ENCODE results near the gene ZNF609.
"Not testable (repeated sequence)": the region's sequence is repeated elsewhere in the genome, so short reads cannot be mapped to it uniquely, and the experiment has no call there.

ZNF609 gene

GRCh38 chr15:64634576-64635498 lies 174.5 kb downstream of the ZNF609 start:
- H3K4me3 ChIP-seq (replicated peaks in 1 of 2; ENCODE audit: low read depth in 2 of 2, low read length in 2 of 2) = no peak overlapping the region
- no peak for TF ChIP-seq CTCF (IDR thresholded peaks at IDR 0.05; ENCODE audit: low read depth, low read length)
- DNase-seq (ENCODE audit: low read depth in 2 of 2) = peak; percentile 42 to 51

DNA sequence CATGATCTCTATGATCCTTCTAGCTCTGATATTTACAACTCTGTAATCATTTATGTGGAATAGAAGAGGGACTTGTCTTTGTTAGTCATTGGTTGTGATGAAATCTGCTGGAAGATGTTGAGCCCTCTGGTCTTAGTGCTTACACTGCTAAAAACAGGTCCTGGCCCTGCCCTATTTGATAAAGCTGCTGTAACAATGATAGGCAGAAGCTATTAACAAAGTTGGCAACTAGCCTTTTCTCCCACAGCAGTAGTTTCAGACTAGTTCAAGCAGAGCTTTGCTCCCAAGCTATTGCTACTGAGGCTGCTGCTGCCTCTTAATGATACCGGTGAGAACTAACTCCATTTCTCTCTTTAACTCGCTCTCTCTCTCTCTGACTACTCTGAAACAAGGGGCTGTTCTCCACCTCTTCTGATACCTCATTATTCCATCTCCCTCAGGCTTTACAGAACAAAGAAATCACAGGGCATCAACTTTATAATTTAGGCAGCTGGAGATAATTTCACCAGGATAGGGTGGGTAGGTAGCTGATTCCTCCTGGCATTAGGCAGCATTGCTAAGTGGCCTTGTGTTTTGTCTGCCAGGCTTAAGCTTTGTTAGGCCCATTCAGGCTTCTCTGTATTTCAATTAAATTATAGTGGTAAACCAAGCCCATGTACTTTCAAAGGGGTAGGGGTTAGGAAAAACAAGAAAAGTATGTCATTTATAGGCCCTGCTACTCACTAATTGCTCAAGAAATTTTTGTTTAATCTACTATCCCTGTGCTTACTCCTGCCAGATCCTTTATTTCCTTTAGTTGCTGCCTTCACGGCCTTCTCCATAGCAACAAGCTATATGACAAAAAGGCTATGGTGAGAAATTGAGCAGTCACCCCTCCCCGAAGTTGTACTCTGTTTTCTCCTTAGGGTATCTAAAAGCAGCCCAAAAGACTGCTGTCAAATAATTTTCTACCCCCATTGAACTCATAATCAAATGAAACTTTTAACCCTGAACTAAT lies 175.4 kb downstream of the ZNF609 start:
- no peak overlapping the region for H3K4me3 ChIP-seq (replicated peaks in 1 of 2; ENCODE audit: low read depth in 2 of 2, low read length in 2 of 2)
- peak; percentile 72 to 92 for DNase-seq (ENCODE audit: low read depth in 2 of 2)
- TF ChIP-seq CTCF (IDR thresholded peaks at IDR 0.05; ENCODE audit: low read depth, low read length) = no peak

DNA sequence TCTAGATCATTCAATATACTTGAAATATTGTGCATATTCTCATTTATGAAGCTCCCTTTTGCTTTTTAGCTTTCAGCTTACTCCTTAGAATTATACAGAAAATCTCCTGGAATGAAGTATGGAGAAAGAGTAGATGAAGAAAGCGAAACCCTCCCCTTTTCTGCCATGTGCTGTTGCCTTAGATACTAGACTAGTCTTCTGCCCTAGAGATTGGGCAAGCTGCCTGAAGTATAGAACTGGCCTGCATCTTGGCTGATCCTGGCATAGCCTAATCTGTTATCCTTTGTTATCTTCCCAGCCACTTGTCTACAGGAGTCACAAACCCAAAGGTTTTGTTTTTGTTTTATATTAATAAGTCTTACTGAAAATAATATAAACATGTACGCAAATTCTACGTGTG lies 176.2 kb downstream of the ZNF609 start:
- no peak for TF ChIP-seq CTCF (IDR thresholded peaks at IDR 0.05; ENCODE audit: low read depth, low read length)
- H3K4me3 ChIP-seq (replicated peaks in 1 of 2; ENCODE audit: low read depth in 2 of 2, low read length in 2 of 2) = no peak overlapping the region
- peak in 1 of 2 donors; percentile 62 for DNase-seq (ENCODE audit: low read depth in 2 of 2)

DNA sequence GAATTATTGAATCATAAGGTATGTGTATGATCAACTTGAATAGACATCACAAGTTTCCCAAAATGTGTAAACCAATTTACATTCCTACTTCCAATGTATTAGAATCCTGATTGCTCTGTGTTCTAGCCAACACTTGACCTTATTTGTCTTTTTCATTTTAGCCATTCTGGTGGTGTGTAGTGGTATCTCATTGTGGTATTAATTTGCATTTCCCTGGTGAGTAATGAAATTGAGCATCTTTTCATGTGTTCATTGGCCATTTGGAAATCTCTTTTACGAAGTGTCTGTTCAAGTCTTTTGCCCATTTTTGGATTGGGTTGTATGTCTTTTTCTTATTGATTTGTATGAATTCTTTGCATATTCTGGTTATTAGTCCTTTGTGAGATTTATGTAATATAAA lies 177.0 kb downstream of the ZNF609 start:
- no peak overlapping the region for H3K4me3 ChIP-seq (replicated peaks in 1 of 2; ENCODE audit: low read depth in 2 of 2, low read length in 2 of 2)
- TF ChIP-seq CTCF (IDR thresholded peaks at IDR 0.05; ENCODE audit: low read depth, low read length) = no peak
- no peak for DNase-seq (ENCODE audit: low read depth in 2 of 2)

GRCh38 chr15:64639744-64640143 lies 179.4 kb downstream of the ZNF609 start:
- not testable (repeated sequence) for DNase-seq (ENCODE audit: low read depth in 2 of 2)

DNA sequence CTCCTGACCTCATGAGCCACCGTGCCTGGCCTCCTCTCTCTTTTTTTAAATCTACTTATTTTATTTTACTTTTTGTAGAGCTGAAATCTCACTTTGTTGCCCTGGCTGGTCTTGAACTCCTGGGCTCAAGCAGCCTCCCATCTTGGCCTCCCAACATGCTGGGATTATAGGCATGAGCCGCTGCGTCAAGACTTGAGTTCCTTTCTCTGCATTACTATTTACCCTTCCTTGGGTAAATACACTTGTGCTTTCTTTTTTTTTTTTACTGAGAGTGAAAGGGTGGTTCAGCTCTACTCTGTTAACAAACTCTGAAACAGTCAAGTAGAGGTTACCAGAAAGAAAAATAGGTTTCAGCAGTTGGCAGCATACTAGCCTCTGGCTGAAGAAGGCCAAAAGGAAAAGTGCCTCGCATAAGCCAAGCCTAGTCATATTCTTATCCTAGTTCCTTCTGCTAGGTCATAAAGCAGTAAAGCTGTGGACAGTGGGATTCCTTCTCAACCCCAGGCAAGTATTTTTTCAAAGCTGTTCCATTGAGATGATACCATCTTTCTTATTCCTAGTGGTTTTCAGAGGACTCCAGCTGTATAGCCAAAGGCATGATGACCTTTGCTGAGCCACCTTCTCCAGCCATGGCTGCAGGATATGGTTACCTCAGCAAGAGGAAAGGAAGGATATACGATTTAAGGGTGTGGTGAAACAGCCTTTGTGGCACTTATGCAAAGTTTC lies 179.9 kb downstream of the ZNF609 start:
- DNase-seq (ENCODE audit: low read depth in 2 of 2) = peak in 1 of 2 donors; percentile 42
- no peak overlapping the region for H3K4me3 ChIP-seq (replicated peaks in 1 of 2; ENCODE audit: low read depth in 2 of 2, low read length in 2 of 2)
- TF ChIP-seq CTCF (IDR thresholded peaks at IDR 0.05; ENCODE audit: low read depth, low read length) = no peak

More at GRCh38 chr15:64639744-64640143, 179.4 kb downstream of the ZNF609 start:
- not testable (repeated sequence) for H3K4me3 ChIP-seq (replicated peaks in 1 of 2; ENCODE audit: low read depth in 2 of 2, low read length in 2 of 2)

Data from cardiac fibroblast (primary cell).